Fibroblast of gingiva (primary cell): Measurements from ENCODE around the gene PHACTR1.

Experiments
- DNase-seq: peaks from one replicate; pipeline ENCODE4 v3.0.0-alpha.2; 2011; ENCODE audit warnings: low read depth

PHACTR1 gene

DNA sequence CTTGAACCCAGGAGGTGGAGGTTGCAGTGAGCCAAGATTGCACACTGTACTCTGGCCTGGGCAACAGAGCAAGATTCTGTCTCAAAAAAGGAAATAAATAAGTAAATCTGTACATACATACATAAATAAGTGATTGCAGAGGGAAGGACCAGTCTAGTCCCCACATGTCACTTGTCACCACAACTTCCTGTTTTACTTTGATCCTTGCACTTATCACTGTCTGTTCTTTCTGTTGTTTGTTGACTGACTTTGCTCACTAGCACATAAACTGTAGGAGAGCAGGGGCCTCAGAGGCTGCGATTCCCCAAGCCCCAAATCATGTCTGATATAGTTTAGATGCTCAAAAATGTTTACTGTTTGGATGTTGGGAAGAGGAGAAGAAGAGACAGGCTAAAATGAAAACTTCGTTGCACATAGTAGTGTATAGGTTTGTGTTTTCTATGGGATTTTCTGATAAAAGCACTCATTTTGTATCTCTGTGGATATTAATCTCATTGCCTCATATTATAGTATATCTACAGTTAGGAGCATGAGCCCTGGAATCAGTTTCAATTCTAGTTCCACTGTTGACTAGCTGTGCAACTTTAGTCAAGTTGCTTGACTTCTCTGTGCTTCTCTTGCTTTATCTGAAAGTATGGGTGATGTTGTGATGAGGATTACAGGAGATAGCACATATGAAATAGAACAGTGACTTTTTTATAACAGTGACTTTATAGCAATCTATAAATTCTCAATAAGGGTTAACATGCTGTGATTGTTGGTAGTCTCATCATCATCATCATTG, 446.8 kb downstream of the PHACTR1 start:
- no peak for DNase-seq

DNA sequence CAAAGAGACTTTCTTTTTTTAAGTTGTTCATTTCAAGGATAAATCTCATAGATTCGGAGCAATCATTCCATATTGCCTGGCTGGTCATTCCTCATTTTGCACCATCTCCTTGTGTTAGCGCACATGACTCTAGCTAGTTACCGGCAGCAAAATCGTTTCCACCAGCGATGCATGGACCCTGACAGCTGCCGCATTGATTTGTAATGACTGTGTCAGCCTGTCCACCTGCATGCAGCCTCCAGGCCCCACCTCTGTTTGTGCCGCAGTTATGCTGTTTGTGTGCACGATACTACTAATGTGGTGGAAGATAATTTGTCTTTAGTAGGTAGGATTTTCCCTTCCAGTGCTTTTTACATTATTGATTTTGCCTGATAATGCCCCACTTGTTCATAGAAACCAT, 447.7 kb downstream of the PHACTR1 start:
- no peak for DNase-seq

DNA sequence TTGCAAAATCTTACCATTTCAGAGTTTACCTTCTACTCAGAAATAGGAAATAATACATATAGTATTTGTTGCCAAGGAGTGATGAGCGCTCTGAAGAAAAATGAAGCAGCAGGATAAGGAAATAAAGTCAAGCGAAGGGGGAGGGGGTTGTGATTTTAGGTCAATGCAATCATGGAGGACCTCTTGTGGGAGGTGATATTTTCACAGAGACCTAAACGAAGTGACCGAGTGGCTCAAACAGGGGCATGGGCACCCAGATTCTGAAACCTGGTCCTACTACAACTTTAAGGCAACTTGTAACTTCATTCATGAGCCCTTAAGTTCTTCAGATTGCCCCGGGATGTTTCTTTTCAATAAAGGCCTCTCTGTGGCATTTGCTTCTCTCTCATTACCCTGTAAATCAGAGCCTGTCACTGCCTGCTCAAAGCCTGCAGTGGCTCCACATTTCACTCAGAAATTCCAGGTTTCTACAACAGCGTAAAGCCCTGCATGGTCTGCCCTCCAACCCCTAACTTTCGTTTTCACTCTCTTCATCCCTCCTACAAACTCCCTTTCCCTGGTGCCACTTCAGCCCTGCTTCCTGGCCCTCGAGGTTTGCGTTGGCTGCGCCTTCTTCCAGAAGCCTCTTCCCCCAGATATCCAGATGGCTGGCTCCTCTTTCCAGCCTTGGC, 449.1 kb downstream of the PHACTR1 start:
- DNase-seq, result no peak

DNA sequence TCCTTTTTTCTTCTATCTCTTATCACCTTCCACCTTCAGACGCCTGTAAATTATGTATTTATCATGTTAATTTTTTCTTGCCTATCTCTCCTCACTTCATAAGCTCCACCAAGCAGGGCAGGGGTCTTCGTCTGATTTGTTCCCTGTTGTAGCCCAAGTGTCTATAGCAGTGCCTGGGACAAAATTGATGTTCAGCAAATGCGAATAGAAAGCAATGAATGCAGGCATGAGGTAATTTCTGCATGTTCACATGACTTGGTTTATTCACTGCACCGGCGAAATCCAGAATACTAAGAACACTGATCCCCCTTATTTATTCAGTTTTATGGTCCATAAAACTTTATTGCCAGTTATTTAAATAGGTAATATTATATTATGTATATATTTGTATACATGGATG, 449.7 kb downstream of the PHACTR1 start:
- no peak for DNase-seq

DNA sequence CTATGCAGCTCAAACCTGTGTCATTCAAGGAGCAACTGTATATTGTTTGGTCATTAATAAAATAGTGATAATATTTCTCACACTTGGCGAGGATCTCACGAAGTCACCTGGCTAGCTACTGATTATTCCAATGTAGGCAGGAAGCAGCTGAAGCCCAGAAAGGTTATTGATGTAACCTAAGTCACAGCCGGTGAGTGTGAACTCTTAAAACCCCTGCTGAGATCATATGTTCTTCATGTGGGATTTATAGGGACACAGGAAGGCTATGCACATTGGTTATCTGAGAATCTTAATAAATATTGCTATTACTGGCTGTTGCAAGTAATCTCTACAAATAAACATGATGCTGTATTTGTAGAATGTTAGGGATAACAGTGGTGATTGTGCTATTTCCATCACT, 450.3 kb downstream of the PHACTR1 start:
- DNase-seq, result no peak

DNA sequence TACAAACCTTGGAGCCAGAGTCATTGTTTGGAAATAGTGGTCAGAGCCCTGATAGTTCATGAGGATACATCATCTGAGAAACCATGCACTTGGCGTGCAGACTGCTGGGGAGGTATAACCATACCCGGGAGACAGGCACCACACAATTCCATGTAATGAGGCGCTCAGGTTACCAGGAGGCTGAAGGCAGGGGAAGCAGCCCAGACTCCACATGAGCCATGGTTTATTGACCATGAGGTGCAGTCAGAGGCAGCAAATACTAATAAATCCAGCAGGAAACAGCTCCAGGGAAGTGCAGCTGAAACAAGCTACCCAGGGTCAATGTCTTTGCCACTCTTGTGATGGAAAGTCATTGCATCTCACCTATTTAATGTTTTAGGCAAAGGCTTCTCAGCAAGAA, 455.7 kb downstream of the PHACTR1 start:
- no peak for DNase-seq

DNA sequence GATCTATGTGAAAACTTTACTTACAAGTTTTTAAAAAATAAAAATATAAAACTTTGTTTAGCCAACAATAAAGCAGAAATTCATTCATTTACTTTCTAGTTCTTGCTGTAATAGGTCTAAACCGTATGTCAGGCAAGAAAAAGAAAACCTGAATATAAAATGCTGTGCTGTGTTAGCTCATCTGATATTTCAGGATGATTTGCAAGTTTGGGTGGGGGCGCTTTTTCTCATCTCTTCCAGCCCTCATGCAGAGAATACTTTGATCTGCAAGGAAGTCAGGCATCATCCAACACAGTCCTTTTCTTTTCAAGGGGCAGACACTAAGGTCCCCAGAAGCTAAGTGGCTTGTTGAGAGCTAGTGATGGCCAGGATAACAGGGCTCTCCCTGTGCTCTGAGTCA, 458.5 kb downstream of the PHACTR1 start:
- DNase-seq, result no peak

DNA sequence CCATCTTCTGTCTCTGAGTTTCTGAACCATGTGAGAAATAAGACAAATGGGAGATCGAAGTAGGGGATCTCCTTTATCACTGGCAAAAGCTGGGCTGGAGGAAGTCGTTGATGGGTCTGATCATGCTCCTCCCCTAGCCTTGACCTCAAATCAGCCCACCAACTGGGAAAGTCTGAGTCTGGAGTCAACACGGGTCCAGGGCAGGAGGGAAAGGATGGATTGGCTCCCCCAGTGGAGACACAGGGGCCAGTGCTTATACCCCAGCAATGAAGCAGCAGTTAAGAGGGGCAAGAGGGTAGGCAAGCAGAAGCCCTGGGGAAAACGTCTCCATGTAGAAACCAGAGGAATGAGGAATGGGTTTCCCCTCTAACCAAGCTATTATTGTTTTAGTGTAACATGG, 459.2 kb downstream of the PHACTR1 start:
- no peak for DNase-seq

DNA sequence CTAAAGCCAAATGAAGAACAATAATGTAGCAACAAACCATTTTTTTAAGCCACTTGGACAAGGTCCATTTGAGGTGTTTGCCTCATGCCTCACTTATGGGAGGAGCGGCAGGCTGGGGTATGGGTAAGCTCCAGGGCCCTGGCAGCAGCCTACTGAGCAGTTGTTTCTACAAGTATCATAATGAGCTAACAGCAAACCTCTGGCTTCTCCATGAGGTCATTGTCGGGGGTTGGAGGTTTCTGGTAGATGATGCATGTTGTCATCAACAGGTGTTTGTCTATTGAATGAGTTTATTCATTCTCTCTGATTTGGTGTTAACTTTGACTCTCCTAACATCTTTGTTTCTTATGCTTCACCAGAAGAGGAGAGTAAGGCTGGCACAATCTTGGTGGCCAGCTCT, 461.1 kb downstream of the PHACTR1 start:
- DNase-seq, result no peak

DNA sequence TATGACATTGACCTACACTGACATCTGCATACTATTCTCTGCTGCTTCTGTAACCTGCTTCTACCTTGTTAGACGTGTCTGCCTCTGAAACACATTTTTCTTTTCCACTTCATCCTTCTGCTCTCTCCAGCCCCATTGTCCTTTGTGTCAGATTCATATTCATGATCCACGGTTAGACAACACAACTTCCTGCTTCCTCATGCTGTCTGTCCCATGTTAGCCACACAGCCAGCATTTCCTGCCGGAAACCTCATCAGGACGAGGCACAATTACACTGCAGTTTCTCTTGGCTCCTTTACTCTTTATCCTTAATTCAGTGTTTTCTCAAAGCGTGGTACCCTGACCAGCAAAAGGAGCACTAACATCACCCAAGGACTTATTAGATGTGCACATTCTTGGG, 461.5 kb downstream of the PHACTR1 start:
- DNase-seq, result no peak

DNA sequence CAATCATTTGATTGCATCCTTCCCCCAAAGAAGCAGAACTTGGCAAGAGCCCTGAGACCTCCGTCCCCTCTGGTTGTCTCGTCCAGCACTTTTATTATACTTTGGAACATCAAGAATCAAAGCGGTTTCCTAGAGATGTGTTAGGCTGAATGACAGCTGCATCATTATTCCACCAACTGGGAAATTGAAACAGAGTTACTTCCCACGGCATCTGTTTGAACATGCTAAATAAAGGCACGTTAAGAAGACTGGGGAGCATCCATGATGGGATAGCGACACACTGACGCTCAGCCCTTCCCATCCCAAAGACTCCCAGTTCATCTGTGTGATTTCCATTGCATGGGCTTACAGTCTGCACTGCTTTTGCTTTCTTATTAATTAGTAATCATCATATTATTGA, 464.0 kb downstream of the PHACTR1 start:
- DNase-seq, result no peak

DNA sequence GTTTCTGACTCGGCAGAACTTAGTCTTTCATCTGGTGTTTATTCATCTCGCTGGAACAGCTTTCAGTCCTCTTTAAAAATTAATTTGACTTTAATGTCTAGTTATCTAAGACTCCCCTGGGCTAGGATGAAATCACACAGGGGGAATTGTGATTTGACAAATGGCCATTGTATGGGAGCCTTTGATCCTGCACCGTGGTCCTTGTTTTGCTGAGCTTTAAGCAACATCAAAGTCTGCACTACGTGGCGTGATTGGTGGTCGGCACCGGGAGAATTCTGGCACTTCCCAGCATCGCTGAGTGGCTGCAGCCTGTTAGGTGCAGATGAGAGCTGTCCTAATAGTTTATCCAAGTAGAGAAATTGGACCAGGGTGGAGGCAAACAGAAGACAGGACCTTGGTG, 464.8 kb downstream of the PHACTR1 start:
- no peak for DNase-seq

DNA sequence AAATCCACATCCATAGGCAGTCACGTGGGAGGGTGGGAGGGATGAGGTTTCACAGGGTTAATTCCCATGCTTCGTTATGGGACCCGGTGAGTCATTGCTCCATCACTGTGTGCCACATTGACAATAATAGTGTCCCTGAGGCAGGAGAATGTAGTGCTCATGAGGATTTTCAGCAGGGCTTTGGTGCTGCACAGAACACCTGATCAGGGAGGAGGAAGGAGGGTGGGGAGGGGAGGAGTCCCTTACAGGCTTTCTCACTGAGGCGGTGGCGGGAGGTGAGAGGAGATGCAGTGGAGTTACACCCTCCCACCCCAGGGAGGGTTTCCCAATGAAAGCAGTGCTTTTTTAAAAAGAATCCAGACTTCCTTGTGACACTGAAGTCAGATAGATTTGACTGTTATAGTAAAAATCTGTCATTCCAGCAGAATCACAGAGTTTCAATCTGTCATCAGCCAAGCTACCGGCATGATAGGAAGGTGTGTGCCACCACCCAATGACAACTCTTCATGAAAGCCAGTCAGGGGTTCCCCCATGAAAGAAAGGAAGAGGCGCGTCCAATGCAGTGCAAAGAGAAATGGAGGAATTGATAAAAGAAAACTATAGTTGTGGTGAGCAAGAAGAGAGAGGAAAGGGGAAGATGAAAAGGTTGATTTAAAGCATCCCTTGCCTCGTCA, 467.0 kb downstream of the PHACTR1 start:
- DNase-seq, result no peak

DNA sequence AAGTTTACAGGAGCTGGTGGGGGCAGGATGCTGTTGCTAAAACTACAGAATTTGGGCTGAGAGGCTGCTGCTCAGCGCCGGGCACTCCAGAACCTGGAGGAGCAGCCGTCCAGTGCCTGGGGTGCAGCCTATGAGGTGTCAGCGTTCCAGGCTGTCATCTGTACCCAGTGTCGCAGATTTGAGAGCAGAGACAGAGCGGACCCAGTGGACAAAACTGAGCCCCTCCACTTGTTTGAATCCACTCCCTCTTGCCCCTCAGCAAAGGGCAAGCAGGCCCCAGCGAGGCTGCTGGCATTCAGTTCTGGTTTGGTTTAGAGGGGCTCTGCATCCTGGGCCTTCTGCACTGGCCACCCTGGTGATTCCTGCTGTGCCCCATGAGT, 467.5 kb downstream of the PHACTR1 start:
- DNase-seq, result no peak

DNA sequence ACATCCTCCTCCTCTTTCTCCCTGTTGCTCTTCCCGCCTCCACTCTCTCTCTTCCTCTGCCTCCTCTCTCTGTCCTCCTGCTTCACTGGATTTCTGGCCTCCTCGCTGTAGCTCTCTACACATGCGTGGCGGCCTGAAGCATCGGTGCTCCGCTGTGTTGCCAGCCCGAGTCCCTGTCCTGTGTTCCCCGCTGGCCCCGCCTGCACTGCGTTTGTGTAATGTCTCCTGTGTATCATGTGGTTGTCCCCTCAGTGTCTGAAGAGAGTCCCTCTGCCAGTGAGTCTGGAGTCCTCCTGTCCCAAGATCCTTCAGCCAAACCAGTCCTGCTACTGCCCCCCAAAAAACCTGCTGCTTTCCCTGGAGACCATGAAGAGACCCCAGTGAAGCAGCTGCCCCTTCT, 468.0 kb downstream of the PHACTR1 start:
- DNase-seq, result no peak

DNA sequence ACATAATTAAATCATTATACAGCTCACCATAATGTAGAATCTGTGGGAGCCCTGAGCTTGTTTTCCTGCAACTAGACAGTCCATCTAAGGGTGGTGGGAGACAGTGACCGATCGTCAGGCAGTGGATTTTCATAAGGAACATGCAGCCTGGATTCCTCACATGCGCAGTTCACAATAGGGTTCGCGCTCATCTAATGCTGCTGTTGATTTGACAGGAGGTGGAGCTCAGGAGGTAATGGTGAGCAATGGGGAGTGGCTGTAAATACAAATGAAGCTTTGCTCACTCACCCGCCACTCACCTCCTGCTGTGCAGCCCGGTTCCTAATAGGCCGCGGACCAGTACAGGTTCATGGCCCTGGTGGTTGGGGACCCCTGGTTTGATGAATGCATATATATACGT, 470.3 kb downstream of the PHACTR1 start:
- no peak for DNase-seq

DNA sequence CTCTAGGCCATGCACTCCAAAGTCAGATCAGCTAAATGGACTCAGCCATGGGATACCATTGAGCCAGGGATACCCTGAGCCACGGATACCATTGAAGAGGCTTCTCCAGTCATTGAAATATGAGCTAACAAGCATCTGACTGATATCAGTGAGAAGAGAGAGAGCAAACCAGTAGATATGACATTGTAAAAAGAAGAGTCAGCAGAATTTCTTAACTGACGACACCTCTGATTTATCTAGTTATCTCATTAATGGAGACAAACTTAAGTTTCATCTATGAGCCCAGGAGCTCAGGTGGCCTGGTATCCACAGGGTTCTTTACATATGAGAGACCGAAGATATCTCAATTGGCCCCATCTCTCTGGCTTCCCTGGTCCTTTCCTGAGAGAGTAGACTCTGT, 471.1 kb downstream of the PHACTR1 start:
- DNase-seq, result no peak

DNA sequence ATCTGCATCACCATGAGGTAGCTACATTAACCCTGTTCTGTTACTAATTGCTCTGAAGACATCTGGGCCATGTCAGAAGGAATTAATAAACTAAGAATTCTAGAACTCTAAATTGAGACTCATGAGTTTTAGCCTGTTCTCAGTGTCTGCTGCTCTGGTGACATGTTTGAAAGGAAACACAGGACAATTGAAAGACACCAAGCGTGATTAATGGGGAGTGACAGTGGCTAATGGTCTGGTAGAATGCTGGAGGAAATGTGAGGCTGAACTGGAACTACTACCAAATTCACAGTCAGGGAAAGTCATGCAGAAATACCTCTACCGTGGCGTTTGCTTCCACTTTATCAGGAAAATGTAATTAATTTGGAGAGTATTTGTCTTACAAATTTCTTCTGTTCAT, 471.7 kb downstream of the PHACTR1 start:
- no peak for DNase-seq

DNA sequence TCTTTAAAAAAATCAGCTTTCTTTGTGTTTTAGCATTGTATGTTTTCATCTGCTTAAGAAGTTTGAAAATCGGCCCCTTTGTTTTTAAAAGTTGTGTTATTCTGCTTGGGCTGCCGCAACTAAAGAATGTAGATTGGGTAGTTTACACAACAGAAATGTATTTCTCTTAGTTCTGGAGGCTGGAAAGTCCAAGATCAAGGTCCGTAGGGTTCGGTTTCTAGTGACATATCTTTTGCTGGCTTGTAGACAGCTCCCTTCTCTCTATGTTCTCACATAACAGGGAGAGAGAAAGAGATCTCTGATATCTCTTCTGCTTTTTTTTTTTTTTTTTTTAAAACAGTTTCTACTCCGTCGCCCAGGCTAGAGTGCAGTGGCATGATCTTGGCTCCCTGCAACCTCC, 473.1 kb downstream of the PHACTR1 start:
- DNase-seq, result no peak

DNA sequence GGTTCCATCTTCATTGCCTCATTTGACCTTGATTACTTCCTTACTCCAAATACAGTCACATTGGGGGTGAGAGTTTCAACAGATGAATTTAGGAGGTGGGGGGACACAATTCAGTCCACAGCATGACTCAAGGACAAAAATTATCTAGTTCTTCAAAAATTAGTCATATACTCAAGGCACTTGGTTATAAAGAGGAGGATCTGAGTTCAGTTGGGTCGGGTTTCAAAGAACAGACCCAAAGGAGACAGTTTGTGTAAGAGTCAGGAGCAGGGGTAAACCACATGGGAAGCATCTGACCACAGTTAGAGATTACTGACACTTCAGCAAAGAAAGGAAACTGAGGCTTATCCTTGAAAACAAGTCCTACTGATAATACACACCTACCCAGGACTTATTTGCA, 473.8 kb downstream of the PHACTR1 start:
- peak; percentile 17 for DNase-seq

DNA sequence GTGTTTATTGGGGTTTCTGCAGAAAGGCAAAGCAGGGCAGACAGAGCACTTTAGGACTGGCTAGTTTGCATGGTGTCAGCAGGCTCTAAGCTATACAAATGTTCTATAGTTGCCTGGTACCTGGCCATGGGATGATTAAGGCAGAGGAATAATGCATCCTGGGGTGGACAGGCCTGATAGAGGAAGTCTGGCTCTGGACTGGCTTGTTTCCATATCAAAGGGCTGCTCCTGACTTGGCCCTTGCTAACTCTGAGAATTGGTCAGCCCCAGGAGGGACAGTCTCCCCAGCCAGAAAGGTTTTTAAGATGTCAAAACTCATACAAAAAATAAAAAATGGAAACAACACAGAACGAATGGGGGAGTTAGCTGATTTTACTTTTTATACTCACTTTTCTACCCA, 474.9 kb downstream of the PHACTR1 start:
- no peak for DNase-seq

DNA sequence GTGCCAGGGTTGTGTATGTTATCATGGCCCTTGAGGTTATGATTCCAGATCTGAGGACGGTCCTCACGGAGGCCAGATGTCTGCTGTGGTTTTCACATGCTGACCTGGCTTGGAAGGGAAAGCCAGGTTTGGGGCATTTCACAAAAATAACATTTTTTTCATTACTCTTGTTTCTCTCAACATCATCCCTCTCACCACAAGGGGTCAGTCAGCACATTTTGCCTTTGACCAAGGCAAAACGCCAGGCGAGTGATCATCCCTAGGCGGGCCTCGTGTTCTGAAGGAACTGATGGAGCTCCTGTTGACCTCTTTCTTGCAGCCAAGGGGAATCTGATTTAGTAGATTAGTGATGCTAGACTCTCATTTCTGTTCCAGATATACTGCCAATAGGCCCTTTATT, 478.3 kb downstream of the PHACTR1 start:
- DNase-seq, result peak; percentile 70

DNA sequence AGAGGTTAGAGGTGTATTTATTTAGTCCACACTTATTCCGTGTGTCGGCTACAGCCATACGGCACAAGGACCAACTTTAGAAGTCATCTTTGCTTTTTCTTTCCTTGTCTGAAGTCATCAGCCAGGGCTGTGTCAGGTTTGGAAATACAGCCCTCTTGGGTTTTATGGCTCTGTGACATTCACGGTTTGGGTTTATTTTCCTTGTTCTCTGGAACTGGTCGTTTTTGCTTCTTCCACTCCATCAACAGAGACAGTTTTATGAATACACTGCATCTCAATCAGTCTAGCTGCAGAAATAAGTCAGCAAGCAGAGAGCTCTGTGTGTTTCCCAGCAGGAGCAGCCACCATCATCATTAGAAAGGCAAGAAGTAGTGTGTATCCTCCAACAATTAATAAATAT, 479.2 kb downstream of the PHACTR1 start:
- DNase-seq, result no peak

DNA sequence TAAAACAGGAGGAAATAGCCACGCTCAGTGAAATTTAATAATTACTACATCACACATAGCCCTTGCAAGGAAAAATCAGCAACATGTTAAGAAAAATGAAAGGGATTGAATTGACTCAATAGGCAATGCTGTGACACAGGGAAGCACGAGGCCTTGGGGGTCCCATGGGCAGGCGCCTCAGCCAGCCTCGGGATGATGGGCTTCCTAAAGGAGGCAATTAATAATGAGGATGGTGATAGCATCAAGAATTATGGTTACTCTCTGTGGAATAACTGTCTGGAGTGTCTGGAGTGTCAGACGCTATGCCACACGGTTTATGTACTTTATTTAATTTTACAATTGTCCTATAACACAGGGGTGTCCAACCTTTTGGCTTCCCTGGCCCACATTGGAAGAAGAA, 481.6 kb downstream of the PHACTR1 start:
- no peak for DNase-seq
